ENCODE results near the gene COBLL1. TPM values are rescaled to one million over a fixed set of nuclear protein-coding genes. Genes with fewer than 3 reads are reported as not detected.

Gene COBLL1
- total and polyA plus RNA-seq, 8 donors, result 18.0 to 74.5 (median 61.7) TPM

DNA sequence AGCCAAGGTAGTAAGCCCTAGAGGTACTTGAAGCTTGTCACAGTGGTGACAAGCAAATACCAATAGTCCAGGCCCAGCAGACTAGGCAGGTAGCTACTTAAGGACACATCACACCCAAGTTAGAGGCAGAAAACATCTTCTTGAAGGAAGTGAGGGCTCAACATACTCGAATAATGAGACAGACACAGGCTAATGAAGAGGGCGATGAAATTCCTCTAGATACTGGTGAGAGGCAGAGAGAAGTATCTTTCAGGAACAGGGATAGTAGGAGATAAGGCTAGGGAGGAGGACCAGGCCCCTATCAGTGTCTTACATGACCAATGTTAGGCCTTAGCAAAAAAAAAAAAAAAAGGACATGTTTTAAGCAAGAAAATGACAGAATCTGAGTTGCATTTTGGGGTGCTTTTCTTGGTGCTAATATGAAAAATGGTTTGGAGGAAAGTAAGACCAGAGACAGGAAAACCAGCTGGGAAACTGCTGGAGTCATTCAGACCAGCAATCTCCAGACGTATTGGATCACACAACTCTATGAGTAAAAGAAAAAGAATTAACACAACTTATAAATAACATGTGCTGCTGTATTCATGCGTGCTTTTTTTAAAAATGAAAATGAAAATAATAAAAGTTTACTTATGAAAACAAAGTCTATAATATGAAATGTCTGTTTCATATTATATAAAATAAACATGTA, 37.7 kb downstream of the COBLL1 start:
- TF ChIP-seq, protein P1, sequence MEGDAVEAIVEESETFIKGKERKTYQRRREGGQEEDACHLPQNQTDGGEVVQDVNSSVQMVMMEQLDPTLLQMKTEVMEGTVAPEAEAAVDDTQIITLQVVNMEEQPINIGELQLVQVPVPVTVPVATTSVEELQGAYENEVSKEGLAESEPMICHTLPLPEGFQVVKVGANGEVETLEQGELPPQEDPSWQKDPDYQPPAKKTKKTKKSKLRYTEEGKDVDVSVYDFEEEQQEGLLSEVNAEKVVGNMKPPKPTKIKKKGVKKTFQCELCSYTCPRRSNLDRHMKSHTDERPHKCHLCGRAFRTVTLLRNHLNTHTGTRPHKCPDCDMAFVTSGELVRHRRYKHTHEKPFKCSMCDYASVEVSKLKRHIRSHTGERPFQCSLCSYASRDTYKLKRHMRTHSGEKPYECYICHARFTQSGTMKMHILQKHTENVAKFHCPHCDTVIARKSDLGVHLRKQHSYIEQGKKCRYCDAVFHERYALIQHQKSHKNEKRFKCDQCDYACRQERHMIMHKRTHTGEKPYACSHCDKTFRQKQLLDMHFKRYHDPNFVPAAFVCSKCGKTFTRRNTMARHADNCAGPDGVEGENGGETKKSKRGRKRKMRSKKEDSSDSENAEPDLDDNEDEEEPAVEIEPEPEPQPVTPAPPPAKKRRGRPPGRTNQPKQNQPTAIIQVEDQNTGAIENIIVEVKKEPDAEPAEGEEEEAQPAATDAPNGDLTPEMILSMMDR (IDR thresholded peaks at IDR 0.05), result no peak
- Histone ChIP-seq H3K36me3 (no peaks in the 10 kb centered on the region), H3K9me3 (no peaks in the 10 kb centered on the region), H3K27ac (no peak overlapping the region), H3K27me3 (no peaks in the 10 kb centered on the region), H3K4me3 (no peak overlapping the region), H3K4me1 (peaks cover 0 to 23% (median 19%) of the 10 kb centered on the region in 3 donors)
- intact Hi-C loops (cut with DNase I), result no loop called here
- no peak for DNase-seq
- ATAC-seq, result peak in 2 of 4 donors; percentile 30 to 33
- no peak for FAIRE-seq
- 80 to 81% methylated on average over 4 of the region's 4 CpGs for WGBS, 2 donors

DNA sequence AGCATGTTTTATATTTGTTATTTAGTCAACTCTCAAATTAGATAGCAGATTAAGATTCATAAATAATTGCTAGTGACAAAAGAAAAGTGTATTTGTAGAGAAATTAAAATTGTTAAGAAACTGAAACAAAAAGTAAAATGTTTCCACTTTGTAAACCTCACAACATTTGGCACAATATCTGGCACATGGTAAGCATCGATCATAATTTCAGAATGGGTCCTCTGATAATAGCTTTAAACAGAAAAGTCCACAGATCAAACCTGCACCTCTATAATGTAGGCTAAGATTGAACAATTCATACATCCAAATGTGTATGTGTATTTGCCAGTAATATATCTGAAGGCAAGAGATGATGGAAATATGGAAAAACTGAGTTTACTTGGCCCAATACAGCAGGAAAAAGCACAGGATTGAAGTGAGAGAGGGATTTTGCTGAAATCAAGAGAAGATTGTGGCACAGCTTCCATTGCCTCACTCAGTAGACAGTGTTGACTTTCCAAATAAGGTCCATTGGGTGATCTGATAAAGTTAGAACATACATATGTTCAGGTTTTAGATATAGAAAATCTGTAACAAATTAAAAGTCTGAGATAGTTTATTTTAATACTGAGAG, 39.4 kb downstream of the COBLL1 start:
- Histone ChIP-seq H3K4me3 (no peak overlapping the region), H3K9me3 (no peaks in the 10 kb centered on the region), H3K36me3 (no peaks in the 10 kb centered on the region), H3K27me3 (no peaks in the 10 kb centered on the region), H3K27ac (peak overlapping the region in 2 of 4 donors; percentile 12 to 13), H3K4me1 (peaks cover 0 to 20% (median 17%) of the 10 kb centered on the region in 3 donors)
- FAIRE-seq (peak; percentile 5), ATAC-seq (peak; percentile 49 to 81 (median 69)), DNase-seq (no peak)
- TF ChIP-seq, protein P1 (IDR thresholded peaks at IDR 0.05), result no peak
- intact Hi-C loops (cut with DNase I), result no loop called here
- WGBS, 2 donors, result 16 to 20% methylated on average over 1 of the region's 1 CpG

DNA sequence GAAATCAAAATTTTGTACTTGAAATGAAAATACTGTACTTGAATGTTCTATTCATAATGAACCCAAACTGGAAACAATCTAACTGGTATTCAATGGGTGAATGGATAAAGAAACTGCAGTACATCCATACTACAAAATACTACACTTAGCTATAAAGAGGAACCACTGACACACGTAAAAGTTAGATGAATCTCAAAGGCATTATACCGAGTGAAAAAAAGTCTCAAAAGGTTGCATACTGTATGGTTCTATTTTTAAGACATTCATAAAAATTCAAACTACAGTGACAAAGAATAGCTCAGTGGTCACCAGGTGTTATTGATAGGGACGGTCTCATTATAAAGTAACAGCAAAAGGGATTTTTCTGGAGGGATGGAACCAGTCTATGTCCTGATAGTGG, 41.1 kb downstream of the COBLL1 start:
- Histone ChIP-seq H3K27me3 (no peaks in the 10 kb centered on the region), H3K27ac (no peak overlapping the region), H3K9me3 (no peaks in the 10 kb centered on the region), H3K4me1 (peaks cover 0 to 26% (median 21%) of the 10 kb centered on the region in 3 donors), H3K4me3 (no peak overlapping the region), H3K36me3 (no peaks in the 10 kb centered on the region)
- WGBS, 2 donors, result 89 to 91% methylated on average over 3 of the region's 3 CpGs
- FAIRE-seq (no peak), ATAC-seq (no peak), DNase-seq (no peak)
- intact Hi-C loops (cut with DNase I), result no loop called here
- TF ChIP-seq, protein P1 (IDR thresholded peaks at IDR 0.05), result no peak

DNA sequence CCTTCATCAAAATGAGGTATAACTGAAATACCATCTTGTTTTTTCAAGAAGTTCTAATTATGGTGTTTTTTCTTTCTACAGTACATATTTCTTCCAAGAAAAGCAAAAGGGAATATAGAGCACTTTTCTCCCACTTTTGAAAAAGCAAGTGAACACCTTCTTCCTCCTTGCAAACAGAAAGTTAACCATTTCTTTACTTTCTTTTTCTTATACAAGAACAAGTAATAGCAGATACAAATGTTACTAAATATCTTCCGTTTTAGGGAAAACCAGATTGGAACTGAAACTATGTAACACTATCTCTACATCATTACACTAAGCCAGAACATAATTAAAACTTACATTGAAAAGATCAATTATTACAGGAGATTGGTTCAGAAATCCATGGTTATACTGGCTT, 44.0 kb downstream of the COBLL1 start:
- ATAC-seq (no peak), DNase-seq (no peak), FAIRE-seq (no peak)
- Histone ChIP-seq H3K27me3 (no peaks in the 10 kb centered on the region), H3K4me3 (no peak overlapping the region), H3K9me3 (no peaks in the 10 kb centered on the region), H3K27ac (no peak overlapping the region), H3K36me3 (no peaks in the 10 kb centered on the region), H3K4me1 (peaks cover 0 to 42% (median 36%) of the 10 kb centered on the region in 3 donors)
- TF ChIP-seq, protein P1 (IDR thresholded peaks at IDR 0.05), result no peak
- intact Hi-C loops (cut with DNase I), result no loop called here
- WGBS, 2 donors, result 57 to 70% methylated on average over 1 of the region's 1 CpG

DNA sequence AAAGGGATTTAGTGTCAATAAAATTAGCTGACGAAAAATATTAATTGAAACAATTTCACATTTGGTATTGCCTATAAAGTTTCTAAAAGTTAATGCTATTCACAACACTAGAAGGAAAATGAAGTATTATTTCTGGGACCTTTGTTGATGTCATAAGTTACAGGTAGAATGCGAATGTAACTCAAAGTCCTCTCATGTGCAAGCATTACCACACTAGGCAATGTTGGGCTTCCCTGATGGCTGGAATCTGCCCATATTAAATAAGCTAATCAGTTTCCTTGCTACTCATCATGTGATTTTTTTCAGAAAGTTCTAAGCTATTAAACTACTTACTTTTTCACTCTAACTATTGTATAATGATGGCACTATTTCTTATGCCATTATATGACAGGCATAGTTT, 44.6 kb downstream of the COBLL1 start:
- TF ChIP-seq, protein P1 (IDR thresholded peaks at IDR 0.05), result no peak
- H3K4me3 ChIP-seq, result no peak overlapping the region
- H3K9me3 ChIP-seq, result no peaks in the 10 kb centered on the region
- no peak overlapping the region for H3K27ac ChIP-seq
- DNase-seq, result no peak
- H3K36me3 ChIP-seq, result no peaks in the 10 kb centered on the region
- H3K27me3 ChIP-seq, result no peaks in the 10 kb centered on the region
- intact Hi-C loops (cut with DNase I), result no loop called here
- ATAC-seq, result peak; percentile 42 to 58 (median 48)
- H3K4me1 ChIP-seq, result peaks cover 0 to 38% (median 36%) of the 10 kb centered on the region in 3 donors
- WGBS, 2 donors, result 78 to 84% methylated on average over 2 of the region's 2 CpGs
- no peak for FAIRE-seq

Measured in pancreas (tissue), 10 donors.